SU-DHL-6 (cell line): ENCODE data around the gene CLPX.

Source experiments
- EZH2phosphoT487 ChIP-seq: fragments of 200-600 bp; sonication (generic), shearing (Covaris generic); conservative IDR thresholded peaks from 2 replicates; pipeline ENCODE4 v1.6.1; 2018; ENCODE audit warnings: mild to moderate bottlenecking, antibody characterized with exemption, low read length, moderate library complexity, mixed read lengths
- TF ChIP-seq, protein P1 (sequence below): fragments of 200-600 bp; sonication (generic); IDR thresholded peaks from one replicate; pipeline ENCODE4 v1.5.1; 2017; ENCODE audit warnings: antibody characterized with exemption, mild to moderate bottlenecking, low read length, moderate library complexity; ENCODE audit not compliant: insufficient read depth, poor library complexity, severe bottlenecking

DNA sequence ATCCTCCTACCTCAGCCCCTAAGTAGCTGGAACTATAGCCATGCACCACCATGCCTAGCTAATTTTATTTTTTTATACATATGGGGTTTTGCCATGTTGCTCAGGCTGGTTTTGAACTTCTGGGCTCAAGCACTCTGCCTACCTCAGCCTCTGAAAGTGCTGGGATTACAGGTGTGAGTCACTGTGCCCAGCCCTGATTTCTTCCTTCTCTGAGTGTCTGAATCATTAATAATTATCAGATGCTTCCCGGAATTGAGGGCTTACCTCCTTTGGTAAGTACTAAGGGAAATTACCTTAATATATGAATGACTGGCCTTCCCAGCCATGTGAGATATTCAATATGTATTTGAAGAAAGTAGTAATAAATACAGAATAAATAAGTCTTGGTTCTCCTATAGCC lies 7.2 kb downstream of the CLPX start:
- TF ChIP-seq, protein P1, sequence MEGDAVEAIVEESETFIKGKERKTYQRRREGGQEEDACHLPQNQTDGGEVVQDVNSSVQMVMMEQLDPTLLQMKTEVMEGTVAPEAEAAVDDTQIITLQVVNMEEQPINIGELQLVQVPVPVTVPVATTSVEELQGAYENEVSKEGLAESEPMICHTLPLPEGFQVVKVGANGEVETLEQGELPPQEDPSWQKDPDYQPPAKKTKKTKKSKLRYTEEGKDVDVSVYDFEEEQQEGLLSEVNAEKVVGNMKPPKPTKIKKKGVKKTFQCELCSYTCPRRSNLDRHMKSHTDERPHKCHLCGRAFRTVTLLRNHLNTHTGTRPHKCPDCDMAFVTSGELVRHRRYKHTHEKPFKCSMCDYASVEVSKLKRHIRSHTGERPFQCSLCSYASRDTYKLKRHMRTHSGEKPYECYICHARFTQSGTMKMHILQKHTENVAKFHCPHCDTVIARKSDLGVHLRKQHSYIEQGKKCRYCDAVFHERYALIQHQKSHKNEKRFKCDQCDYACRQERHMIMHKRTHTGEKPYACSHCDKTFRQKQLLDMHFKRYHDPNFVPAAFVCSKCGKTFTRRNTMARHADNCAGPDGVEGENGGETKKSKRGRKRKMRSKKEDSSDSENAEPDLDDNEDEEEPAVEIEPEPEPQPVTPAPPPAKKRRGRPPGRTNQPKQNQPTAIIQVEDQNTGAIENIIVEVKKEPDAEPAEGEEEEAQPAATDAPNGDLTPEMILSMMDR: no peak
- no peak for TF ChIP-seq EZH2phosphoT487
